Naive thymus-derived CD8-positive, alpha-beta T cell (primary cell): Measurements from ENCODE around the gene LRRC7. TPM values are rescaled to one million over a fixed set of nuclear protein-coding genes. Genes with fewer than 3 reads are reported as not detected.
"Not testable (repeated sequence)": the region's sequence is repeated elsewhere in the genome, so short reads cannot be mapped to it uniquely, and the experiment has no call there.

ENCODE experiments used
- ATAC-seq, 2 donors: fragments of 150-1000 bp; cut with Tn5 transposase in 1 of 2; sonication (Bioruptor Pico), chemical (Tn5 transposase) in 1 of 2; 1 replicate in 1 of 2; 2 replicates in 1 of 2; pipeline ENCODE4 v1.10.0; 2021; ENCODE audit warnings: mild to moderate bottlenecking in 2 of 2, moderate library complexity in 2 of 2
- POLR2A ChIA-PET: fragments of 350-600 bp; sonication (Branson Sonifier 250); formaldehyde crosslinking; loops from one replicate; lab custom pipeline; 2021; ENCODE audit warnings: antibody characterized with exemption; lab: Charles Lee
- DNase-seq, 10 donors: peaks; one replicate each; pipeline versions ENCODE4 v3.0.0 to v3.0.0-alpha.2; 2020 to 2022
- H3K27ac Mint-ChIP-seq, 10 donors: one replicate each; pipeline ENCODE4 v1.8.0; 2020 to 2022; ENCODE audit warnings: mild to moderate bottlenecking in 10 of 10, mixed read lengths in 10 of 10, moderate library complexity in 4 of 10, inconsistent platforms in 1 of 10
- H3K27me3 Mint-ChIP-seq, 5 donors: one replicate each; pipeline ENCODE4 v1.8.0; 2021 to 2022; ENCODE audit warnings: mixed read lengths in 5 of 5
- H3K36me3 Mint-ChIP-seq, 3 donors: one replicate each; pipeline ENCODE4 v1.8.0; 2020 to 2022; ENCODE audit warnings: mixed read lengths in 3 of 3, mild to moderate bottlenecking in 2 of 3, inconsistent platforms in 1 of 3
- H3K4me1 Mint-ChIP-seq, 4 donors: one replicate each; pipeline ENCODE4 v1.8.0; 2021 to 2022; ENCODE audit warnings: mixed read lengths in 4 of 4
- H3K4me3 Mint-ChIP-seq, 10 donors: one replicate each; pipeline ENCODE4 v1.8.0; 2020 to 2022; ENCODE audit warnings: mild to moderate bottlenecking in 10 of 10, mixed read lengths in 10 of 10, moderate library complexity in 6 of 10, inconsistent platforms in 1 of 10
- H3K9me3 Mint-ChIP-seq, 9 donors: one replicate each; pipeline ENCODE4 v1.8.0; 2020 to 2022; ENCODE audit warnings: mixed read lengths in 9 of 9, mild to moderate bottlenecking in 3 of 9, inconsistent platforms in 1 of 9, moderate library complexity in 1 of 9
- polyA plus RNA-seq, 3 donors: library from polyadenylated mRNA; unstranded; fragments of 300-500 nt; fragmentation: Illumina TruSeq; gene quantifications; one replicate each; pipeline ENCODE4 v1.2.3, GENCODE V29; 2021
- total RNA-seq, 8 experiments: library from RNA in 2 of 8; stranded (reverse) in 2 of 8; gene quantifications; one replicate each; pipeline ENCODE4 v1.2.3 and lab custom pipeline; 2021 to 2026

LRRC7 gene
- total and polyA plus RNA-seq, 5 experiments from 2014 or later, result 0.13 to 1.5 (median 0.48) TPM

- no peak for DNase-seq
- H3K4me3 Mint-ChIP-seq, result no peak overlapping the region
- no peaks in the 10 kb centered on the region for H3K36me3 Mint-ChIP-seq
- H3K9me3 Mint-ChIP-seq, result peaks cover 0 to 32% (median 7%) of the 10 kb centered on the region in 9 donors
- no peaks in the 10 kb centered on the region for H3K4me1 Mint-ChIP-seq
- POLR2A ChIA-PET, result no interaction called here
- no peak overlapping the region for H3K27ac Mint-ChIP-seq
- H3K27me3 Mint-ChIP-seq, result no peaks in the 10 kb centered on the region
- ATAC-seq, result no peak
These were observed 361.8 kb downstream of the LRRC7 start for GRCh38 chr1:69929308-69930057.

GRCh38 chr1:69930396-69930795 lies 362.7 kb downstream of the LRRC7 start:
- Mint-ChIP-seq H3K4me1 (no peaks in the 10 kb centered on the region), H3K9me3 (peaks cover 0 to 32% (median 7%) of the 10 kb centered on the region in 9 donors), H3K27ac (no peak overlapping the region), H3K36me3 (no peaks in the 10 kb centered on the region), H3K4me3 (no peak overlapping the region), H3K27me3 (no peaks in the 10 kb centered on the region)
- ATAC-seq, result no peak
- POLR2A ChIA-PET, result no interaction called here
- no peak for DNase-seq

GRCh38 chr1:69932760-69933159 lies 365.0 kb downstream of the LRRC7 start:
- peaks cover 0 to 23% (median 4%) of the 10 kb centered on the region in 9 donors for H3K9me3 Mint-ChIP-seq
- H3K27me3 Mint-ChIP-seq, result no peaks in the 10 kb centered on the region
- H3K36me3 Mint-ChIP-seq, result no peaks in the 10 kb centered on the region
- no peaks in the 10 kb centered on the region for H3K4me1 Mint-ChIP-seq
- H3K4me3 Mint-ChIP-seq, result no peak overlapping the region
- POLR2A ChIA-PET, result no interaction called here
- H3K27ac Mint-ChIP-seq, result no peak overlapping the region
- no peak for ATAC-seq
- no peak for DNase-seq

GRCh38 chr1:69940231-69940630 lies 372.5 kb downstream of the LRRC7 start:
- H3K9me3 Mint-ChIP-seq, result peaks cover 0 to 11% (median 4%) of the 10 kb centered on the region in 9 donors
- no peak for DNase-seq
- no peak for ATAC-seq
- no peak overlapping the region for H3K27ac Mint-ChIP-seq
- peaks cover 0 to 2% (median 0%) of the 10 kb centered on the region in 4 donors for H3K4me1 Mint-ChIP-seq
- H3K27me3 Mint-ChIP-seq, result no peaks in the 10 kb centered on the region
- H3K4me3 Mint-ChIP-seq, result no peak overlapping the region
- H3K36me3 Mint-ChIP-seq, result no peaks in the 10 kb centered on the region
- POLR2A ChIA-PET, result no interaction called here

GRCh38 chr1:69940816-69941215 lies 373.1 kb downstream of the LRRC7 start:
- no peak for ATAC-seq
- Mint-ChIP-seq H3K4me3 (no peak overlapping the region), H3K9me3 (peaks cover 0 to 17% (median 4%) of the 10 kb centered on the region in 9 donors), H3K27ac (no peak overlapping the region), H3K36me3 (no peaks in the 10 kb centered on the region), H3K4me1 (peaks cover 0 to 2% (median 0%) of the 10 kb centered on the region in 4 donors), H3K27me3 (no peaks in the 10 kb centered on the region)
- POLR2A ChIA-PET, result no interaction called here
- DNase-seq, result no peak

GRCh38 chr1:69943030-69943429 lies 375.3 kb downstream of the LRRC7 start:
- POLR2A ChIA-PET, result no interaction called here
- no peak for DNase-seq
- no peak for ATAC-seq
- no peak overlapping the region for H3K4me3 Mint-ChIP-seq
- H3K36me3 Mint-ChIP-seq, result no peaks in the 10 kb centered on the region
- no peaks in the 10 kb centered on the region for H3K27me3 Mint-ChIP-seq
- H3K9me3 Mint-ChIP-seq, result peaks cover 0 to 25% (median 4%) of the 10 kb centered on the region in 9 donors
- H3K4me1 Mint-ChIP-seq, result peaks cover 0 to 2% (median 0%) of the 10 kb centered on the region in 4 donors
- no peak overlapping the region for H3K27ac Mint-ChIP-seq

- Mint-ChIP-seq H3K27ac (no peak overlapping the region), H3K27me3 (peaks cover 0 to 3% (median 0%) of the 10 kb centered on the region in 5 donors), H3K4me1 (no peaks in the 10 kb centered on the region), H3K9me3 (peaks cover 0 to 29% (median 8%) of the 10 kb centered on the region in 9 donors), H3K36me3 (peaks cover 0 to 4% (median 0%) of the 10 kb centered on the region in 3 donors), H3K4me3 (no peak overlapping the region)
- no peak for ATAC-seq
- DNase-seq, result no peak
- POLR2A ChIA-PET, result no interaction called here
These were observed 379.2 kb downstream of the LRRC7 start for GRCh38 chr1:69946935-69947334.

- peaks cover 0 to 3% (median 0%) of the 10 kb centered on the region in 5 donors for H3K27me3 Mint-ChIP-seq
- no peak overlapping the region for H3K4me3 Mint-ChIP-seq
- DNase-seq, result no peak
- peaks cover 0 to 24% (median 7%) of the 10 kb centered on the region in 9 donors for H3K9me3 Mint-ChIP-seq
- H3K27ac Mint-ChIP-seq, result no peak overlapping the region
- ATAC-seq, result no peak
- H3K4me1 Mint-ChIP-seq, result no peaks in the 10 kb centered on the region
- peaks cover 0 to 4% (median 0%) of the 10 kb centered on the region in 3 donors for H3K36me3 Mint-ChIP-seq
- POLR2A ChIA-PET, result no interaction called here
These were observed 380.1 kb downstream of the LRRC7 start for GRCh38 chr1:69947837-69948236.

GRCh38 chr1:69952676-69953075 lies 385.0 kb downstream of the LRRC7 start:
- POLR2A ChIA-PET, result no interaction called here
- no peaks in the 10 kb centered on the region for H3K4me1 Mint-ChIP-seq
- H3K27me3 Mint-ChIP-seq, result peaks cover 0 to 6% (median 0%) of the 10 kb centered on the region in 5 donors
- DNase-seq (no peak), ATAC-seq (no peak)
- H3K4me3 Mint-ChIP-seq, result no peak overlapping the region
- H3K27ac Mint-ChIP-seq, result no peak overlapping the region
- H3K9me3 Mint-ChIP-seq, result peaks cover 0 to 20% (median 5%) of the 10 kb centered on the region in 9 donors
- peaks cover 0 to 4% (median 0%) of the 10 kb centered on the region in 3 donors for H3K36me3 Mint-ChIP-seq

- H3K27me3 Mint-ChIP-seq, H3K27ac Mint-ChIP-seq, POLR2A ChIA-PET, H3K4me1 Mint-ChIP-seq, H3K4me3 Mint-ChIP-seq, ATAC-seq, H3K36me3 Mint-ChIP-seq, DNase-seq: not testable (repeated sequence)
- peaks cover 0 to 28% (median 4%) of the 10 kb centered on the region in 9 donors for H3K9me3 Mint-ChIP-seq
These were observed 394.7 kb downstream of the LRRC7 start for GRCh38 chr1:69962452-69962851.

GRCh38 chr1:69967245-69967766 lies 399.6 kb downstream of the LRRC7 start:
- Mint-ChIP-seq H3K27ac (no peak overlapping the region), H3K27me3 (no peaks in the 10 kb centered on the region), H3K9me3 (peaks cover 1 to 44% (median 10%) of the 10 kb centered on the region in 9 donors), H3K4me1 (peaks cover 0 to 1% (median 0%) of the 10 kb centered on the region in 4 donors), H3K4me3 (no peak overlapping the region), H3K36me3 (no peaks in the 10 kb centered on the region)
- DNase-seq (no peak), ATAC-seq (no peak)
- POLR2A ChIA-PET, result no interaction called here

GRCh38 chr1:69976896-69977295 lies 409.2 kb downstream of the LRRC7 start:
- Mint-ChIP-seq H3K27me3 (no peaks in the 10 kb centered on the region), H3K36me3 (no peaks in the 10 kb centered on the region), H3K4me3 (no peak overlapping the region), H3K27ac (no peak overlapping the region), H3K4me1 (no peaks in the 10 kb centered on the region), H3K9me3 (peaks cover 0 to 23% (median 5%) of the 10 kb centered on the region in 9 donors)
- DNase-seq (no peak), ATAC-seq (no peak)
- POLR2A ChIA-PET, result no interaction called here

GRCh38 chr1:69982992-69983391 lies 415.3 kb downstream of the LRRC7 start:
- Mint-ChIP-seq H3K27me3 (peaks cover 0 to 2% (median 0%) of the 10 kb centered on the region in 5 donors), H3K27ac (no peak overlapping the region), H3K4me3 (no peak overlapping the region), H3K36me3 (no peaks in the 10 kb centered on the region), H3K9me3 (peaks cover 0 to 6% (median 0%) of the 10 kb centered on the region in 9 donors), H3K4me1 (no peaks in the 10 kb centered on the region)
- DNase-seq, result no peak
- no peak for ATAC-seq
- POLR2A ChIA-PET, result no interaction called here
